Measurements from ENCODE around the gene CA14.
"Not testable (repeated sequence)": the region's sequence is repeated elsewhere in the genome, so short reads cannot be mapped to it uniquely, and the experiment has no call there.

The CA14 gene

GRCh38 chr1:150226486-150226885, 31.1 kb upstream of the CA14 start:
- no peak for DNase-seq (ENCODE audit: low read depth in 1 of 2, low spot score in 1 of 2)
- no peaks in the 10 kb centered on the region for H3K27me3 ChIP-seq (ENCODE audit: insufficient read depth, poor library complexity, severe bottlenecking)
- H3K27ac ChIP-seq (replicated peaks), result no peak overlapping the region
- no peak overlapping the region for H3K4me3 ChIP-seq (replicated peaks; ENCODE audit: insufficient read depth, low read length)
- TF ChIP-seq REST (IDR thresholded peaks at IDR 0.05; ENCODE audit: insufficient replicate concordance, low read depth) (no peak), CTCF (IDR thresholded peaks at IDR 0.05; ENCODE audit: insufficient read depth, low read length) (no peak), GABPA (IDR thresholded peaks at IDR 0.05; ENCODE audit: low read depth) (no peak), SPI1 (IDR thresholded peaks at IDR 0.05; ENCODE audit: borderline replicate concordance, low read depth) (no peak), POLR2AphosphoS5 (IDR thresholded peaks at IDR 0.05; ENCODE audit: low read depth) (no peak)

- TF ChIP-seq REST (IDR thresholded peaks at IDR 0.05; ENCODE audit: insufficient replicate concordance, low read depth), result no peak
- TF ChIP-seq GABPA (IDR thresholded peaks at IDR 0.05; ENCODE audit: low read depth), result no peak
- no peak for TF ChIP-seq CTCF (IDR thresholded peaks at IDR 0.05; ENCODE audit: insufficient read depth, low read length)
- TF ChIP-seq SPI1 (IDR thresholded peaks at IDR 0.05; ENCODE audit: borderline replicate concordance, low read depth), result no peak
- no peak for TF ChIP-seq POLR2AphosphoS5 (IDR thresholded peaks at IDR 0.05; ENCODE audit: low read depth)
- H3K27ac ChIP-seq (replicated peaks), result no peak overlapping the region
- DNase-seq (ENCODE audit: low read depth in 1 of 2, low spot score in 1 of 2), result no peak
- no peaks in the 10 kb centered on the region for H3K27me3 ChIP-seq (ENCODE audit: insufficient read depth, poor library complexity, severe bottlenecking)
- H3K4me3 ChIP-seq (replicated peaks; ENCODE audit: insufficient read depth, low read length), result no peak overlapping the region
These were observed 30.3 kb upstream of the CA14 start for GRCh38 chr1:150227228-150227627.

GRCh38 chr1:150228246-150228645, 29.3 kb upstream of the CA14 start:
- not testable (repeated sequence) for H3K27ac ChIP-seq (replicated peaks); DNase-seq (ENCODE audit: low read depth in 1 of 2, low spot score in 1 of 2); H3K27me3 ChIP-seq (ENCODE audit: insufficient read depth, poor library complexity, severe bottlenecking); H3K4me3 ChIP-seq (replicated peaks; ENCODE audit: insufficient read depth, low read length)

- peak overlapping the region; percentile 72 for H3K4me3 ChIP-seq (replicated peaks; ENCODE audit: insufficient read depth, low read length)
- peak overlapping the region; percentile 97 for H3K27ac ChIP-seq (replicated peaks)
- DNase-seq (ENCODE audit: low read depth in 1 of 2, low spot score in 1 of 2); H3K27me3 ChIP-seq (ENCODE audit: insufficient read depth, poor library complexity, severe bottlenecking): not testable (repeated sequence)
These were observed 24.7 kb upstream of the CA14 start for GRCh38 chr1:150232921-150233320.

All from HL-60 (cell line).